C4-2B (cell line): ENCODE data around the gene RBM28.

Experiments used
- ZFX ChIP-seq: fragments of 450-650 bp; IDR thresholded peaks from 2 replicates; pipeline ENCODE4 v1.6.1; 2017
- TF ChIP-seq, protein P1 (sequence below): fragments of 450-650 bp; conservative IDR thresholded peaks from 2 replicates; pipeline ENCODE4 v1.5.1; 2017; ENCODE audit warnings: mild to moderate bottlenecking

DNA sequence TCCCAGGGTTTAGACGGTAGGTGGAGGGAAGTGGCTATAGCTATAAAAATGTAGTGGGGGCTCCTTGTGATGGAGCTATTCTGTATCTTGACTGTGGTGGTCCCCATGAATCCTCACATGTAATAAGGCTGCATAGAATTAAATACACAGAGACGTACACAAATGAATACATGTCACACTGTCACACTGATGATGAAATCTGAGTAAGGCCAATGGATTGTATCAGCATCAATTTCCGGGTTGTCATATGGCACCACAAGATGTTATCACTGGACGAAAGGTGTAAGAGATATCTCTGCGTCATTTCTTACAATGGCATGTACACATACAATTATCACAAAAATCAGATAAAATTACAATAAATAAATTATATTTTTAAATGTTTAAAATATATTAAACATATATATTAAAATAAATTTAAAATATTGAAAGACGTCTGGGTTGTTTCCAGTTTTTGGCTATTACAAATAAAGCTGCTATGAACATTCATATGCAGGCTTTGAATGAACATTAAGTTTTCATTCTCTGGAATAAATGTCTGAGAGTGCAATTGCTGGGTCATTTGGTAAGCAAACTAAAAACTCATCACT is 64.5 kb downstream of the RBM28 start:
- TF ChIP-seq, protein P1, sequence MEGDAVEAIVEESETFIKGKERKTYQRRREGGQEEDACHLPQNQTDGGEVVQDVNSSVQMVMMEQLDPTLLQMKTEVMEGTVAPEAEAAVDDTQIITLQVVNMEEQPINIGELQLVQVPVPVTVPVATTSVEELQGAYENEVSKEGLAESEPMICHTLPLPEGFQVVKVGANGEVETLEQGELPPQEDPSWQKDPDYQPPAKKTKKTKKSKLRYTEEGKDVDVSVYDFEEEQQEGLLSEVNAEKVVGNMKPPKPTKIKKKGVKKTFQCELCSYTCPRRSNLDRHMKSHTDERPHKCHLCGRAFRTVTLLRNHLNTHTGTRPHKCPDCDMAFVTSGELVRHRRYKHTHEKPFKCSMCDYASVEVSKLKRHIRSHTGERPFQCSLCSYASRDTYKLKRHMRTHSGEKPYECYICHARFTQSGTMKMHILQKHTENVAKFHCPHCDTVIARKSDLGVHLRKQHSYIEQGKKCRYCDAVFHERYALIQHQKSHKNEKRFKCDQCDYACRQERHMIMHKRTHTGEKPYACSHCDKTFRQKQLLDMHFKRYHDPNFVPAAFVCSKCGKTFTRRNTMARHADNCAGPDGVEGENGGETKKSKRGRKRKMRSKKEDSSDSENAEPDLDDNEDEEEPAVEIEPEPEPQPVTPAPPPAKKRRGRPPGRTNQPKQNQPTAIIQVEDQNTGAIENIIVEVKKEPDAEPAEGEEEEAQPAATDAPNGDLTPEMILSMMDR, result no peak
- no peak for TF ChIP-seq ZFX
